Measurements from ENCODE around the gene MAP3K21.

GRCh38 chr1:233383984-233384383, 56.5 kb downstream of the MAP3K21 start:
- no peak for TF ChIP-seq SMC3 (IDR thresholded peaks at IDR 0.05; ENCODE audit: low read depth, low read length)
- TF ChIP-seq POLR2AphosphoS5 (IDR thresholded peaks at IDR 0.05; ENCODE audit: low read depth, low read length): no peak
- TF ChIP-seq MAX (IDR thresholded peaks at IDR 0.05; ENCODE audit: low read depth): no peak
- no peak for TF ChIP-seq EP300 (IDR thresholded peaks at IDR 0.05; ENCODE audit: borderline replicate concordance in 1 of 2, low read depth in 1 of 2, low read length in 1 of 2)
- no peak for TF ChIP-seq TAF1 (IDR thresholded peaks at IDR 0.05; ENCODE audit: borderline replicate concordance, low read depth, low read length)
- no peak for TF ChIP-seq NFIC (IDR thresholded peaks at IDR 0.05; ENCODE audit: borderline replicate concordance)
- TF ChIP-seq CTCF (IDR thresholded peaks at IDR 0.05): no peak
- no peak for TF ChIP-seq NRF1 (IDR thresholded peaks at IDR 0.05; ENCODE audit: low read depth, low read length)
- no peak for TF ChIP-seq REST (IDR thresholded peaks at IDR 0.05; ENCODE audit: low read depth, low read length)
- no peak for TF ChIP-seq RAD21 (IDR thresholded peaks at IDR 0.05; ENCODE audit: low read length)
- TF ChIP-seq RFX5 (IDR thresholded peaks at IDR 0.05; ENCODE audit: low read length): no peak
- no peak for TF ChIP-seq FOXM1 (IDR thresholded peaks at IDR 0.05; ENCODE audit: low read depth)
- TF ChIP-seq RXRA (IDR thresholded peaks at IDR 0.05; ENCODE audit: borderline replicate concordance, low read depth): no peak

Data from SK-N-SH (cell line).